Loucy (cell line): ENCODE results near the gene GAST.

ENCODE experiments used
- H2AFZ ChIP-seq: fragments of 200-600 bp; sonication (generic); 2 replicates; pipeline ENCODE4 v1.6.0; 2016; ENCODE audit warnings: antibody characterized with exemption, mild to moderate bottlenecking, low read length, moderate library complexity
- H3F3A ChIP-seq: fragments of 200-600 bp; 2 replicates; pipeline ENCODE4 v1.6.0; 2016; ENCODE audit warnings: antibody characterized with exemption, low read depth, mild to moderate bottlenecking
- H3K27me3 ChIP-seq: fragments of 200-600 bp; sonication (generic); 2 replicates; pipeline ENCODE4 v1.6.1; 2014; ENCODE audit warnings: low read length, mild to moderate bottlenecking; ENCODE audit not compliant: insufficient read depth, poor library complexity, severe bottlenecking
- H3K36me3 ChIP-seq: fragments of 200-600 bp; sonication (generic); 2 replicates; pipeline ENCODE4 v1.6.1; 2016; ENCODE audit warnings: low read length; ENCODE audit not compliant: insufficient read depth
- H3K4me1 ChIP-seq: fragments of 200-600 bp; sonication (generic); 2 replicates; pipeline ENCODE4 v1.5.1; 2014; ENCODE audit warnings: low read length, mild to moderate bottlenecking; ENCODE audit not compliant: insufficient read depth, poor library complexity, severe bottlenecking
- H3K4me2 ChIP-seq: fragments of 200-600 bp; sonication (generic); 2 replicates; pipeline ENCODE4 v1.6.0; 2014; ENCODE audit warnings: antibody characterized with exemption, low read length, low read depth, mild to moderate bottlenecking; ENCODE audit not compliant: poor library complexity, severe bottlenecking
- H3K4me3 ChIP-seq: fragments of 200-600 bp; sonication (generic); 2 replicates; pipeline ENCODE4 v1.5.1; 2014; ENCODE audit warnings: low read length, mild to moderate bottlenecking, mixed read lengths; ENCODE audit not compliant: poor library complexity, severe bottlenecking
- H3K79me2 ChIP-seq: fragments of 200-600 bp; sonication (generic); 2 replicates; pipeline ENCODE4 v1.6.1; 2014; ENCODE audit warnings: low read length; ENCODE audit not compliant: insufficient read depth
- H3K9ac ChIP-seq: fragments of 200-600 bp; sonication (generic); 2 replicates; pipeline ENCODE4 v1.6.0; 2014; ENCODE audit warnings: mild to moderate bottlenecking, low read depth, low read length, moderate library complexity; ENCODE audit not compliant: poor library complexity, severe bottlenecking
- H3K9me2 ChIP-seq: fragments of 200-600 bp; sonication (generic); replicated peaks from 2 replicates; pipeline ENCODE4 v1.6.1; 2016; ENCODE audit warnings: low read depth, low read length, mixed read lengths
- H3K9me3 ChIP-seq: fragments of 200-600 bp; sonication (generic); 2 replicates; pipeline ENCODE4 v1.6.1; 2014; ENCODE audit warnings: mild to moderate bottlenecking, antibody characterized with exemption, low read length, low read depth; ENCODE audit not compliant: insufficient read depth
- H4K20me1 ChIP-seq: fragments of 200-600 bp; sonication (generic); 2 replicates; pipeline ENCODE4 v1.6.0; 2014; ENCODE audit warnings: antibody characterized with exemption, low read length, mild to moderate bottlenecking; ENCODE audit not compliant: insufficient read depth, poor library complexity, severe bottlenecking
- EZH2phosphoT487 ChIP-seq: fragments of 200-600 bp; IDR thresholded peaks from 2 replicates; pipeline ENCODE4 v1.6.1; 2018; ENCODE audit warnings: antibody characterized with exemption, mild to moderate bottlenecking, moderate library complexity, borderline replicate concordance
- TF ChIP-seq, protein P1 (sequence below): fragments of 200-600 bp; sonication (generic); conservative IDR thresholded peaks from 2 replicates; pipeline ENCODE4 v1.5.1; 2014; ENCODE audit warnings: mild to moderate bottlenecking, antibody characterized with exemption, low read length

The GAST gene

DNA sequence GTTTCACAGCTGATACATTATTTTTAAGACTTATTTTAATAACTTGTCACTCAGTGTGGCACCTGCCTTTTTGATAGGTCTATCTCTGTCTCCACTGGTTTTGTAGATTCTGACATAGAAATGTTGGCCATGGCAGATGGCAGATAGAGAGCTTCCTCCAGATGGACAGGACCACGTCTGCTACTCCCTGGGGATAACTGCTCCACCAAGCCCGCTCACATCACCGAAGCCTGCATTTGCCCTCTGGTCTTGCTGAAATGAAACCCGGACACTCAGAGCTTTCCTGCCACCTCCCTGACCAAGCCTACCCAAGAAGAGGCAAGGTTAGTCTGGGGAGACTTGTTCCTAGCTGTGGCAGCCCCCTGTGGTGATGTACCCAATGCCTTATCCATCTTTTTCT lies 38.7 kb downstream of the GAST start:
- H3K9me3 ChIP-seq, result no peaks in the 10 kb centered on the region
- no peak overlapping the region for H3K9ac ChIP-seq
- H2AFZ ChIP-seq, result no peak overlapping the region
- H3K27me3 ChIP-seq, result no peaks in the 10 kb centered on the region
- H3K4me2 ChIP-seq, result no peak overlapping the region
- no peak overlapping the region for H3K4me3 ChIP-seq
- H3K9me2 ChIP-seq, result no peaks in the 10 kb centered on the region
- H3K36me3 ChIP-seq, result peaks cover 22% of the 10 kb centered on the region; the same call in 1 of the 2 replicates
- H3K79me2 ChIP-seq, result no peaks in the 10 kb centered on the region
- no peak for TF ChIP-seq EZH2phosphoT487
- TF ChIP-seq, protein P1, sequence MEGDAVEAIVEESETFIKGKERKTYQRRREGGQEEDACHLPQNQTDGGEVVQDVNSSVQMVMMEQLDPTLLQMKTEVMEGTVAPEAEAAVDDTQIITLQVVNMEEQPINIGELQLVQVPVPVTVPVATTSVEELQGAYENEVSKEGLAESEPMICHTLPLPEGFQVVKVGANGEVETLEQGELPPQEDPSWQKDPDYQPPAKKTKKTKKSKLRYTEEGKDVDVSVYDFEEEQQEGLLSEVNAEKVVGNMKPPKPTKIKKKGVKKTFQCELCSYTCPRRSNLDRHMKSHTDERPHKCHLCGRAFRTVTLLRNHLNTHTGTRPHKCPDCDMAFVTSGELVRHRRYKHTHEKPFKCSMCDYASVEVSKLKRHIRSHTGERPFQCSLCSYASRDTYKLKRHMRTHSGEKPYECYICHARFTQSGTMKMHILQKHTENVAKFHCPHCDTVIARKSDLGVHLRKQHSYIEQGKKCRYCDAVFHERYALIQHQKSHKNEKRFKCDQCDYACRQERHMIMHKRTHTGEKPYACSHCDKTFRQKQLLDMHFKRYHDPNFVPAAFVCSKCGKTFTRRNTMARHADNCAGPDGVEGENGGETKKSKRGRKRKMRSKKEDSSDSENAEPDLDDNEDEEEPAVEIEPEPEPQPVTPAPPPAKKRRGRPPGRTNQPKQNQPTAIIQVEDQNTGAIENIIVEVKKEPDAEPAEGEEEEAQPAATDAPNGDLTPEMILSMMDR, result no peak
- H3F3A ChIP-seq, result no peaks in the 10 kb centered on the region
- H4K20me1 ChIP-seq, result no peaks in the 10 kb centered on the region
- H3K4me1 ChIP-seq, result no peaks in the 10 kb centered on the region

DNA sequence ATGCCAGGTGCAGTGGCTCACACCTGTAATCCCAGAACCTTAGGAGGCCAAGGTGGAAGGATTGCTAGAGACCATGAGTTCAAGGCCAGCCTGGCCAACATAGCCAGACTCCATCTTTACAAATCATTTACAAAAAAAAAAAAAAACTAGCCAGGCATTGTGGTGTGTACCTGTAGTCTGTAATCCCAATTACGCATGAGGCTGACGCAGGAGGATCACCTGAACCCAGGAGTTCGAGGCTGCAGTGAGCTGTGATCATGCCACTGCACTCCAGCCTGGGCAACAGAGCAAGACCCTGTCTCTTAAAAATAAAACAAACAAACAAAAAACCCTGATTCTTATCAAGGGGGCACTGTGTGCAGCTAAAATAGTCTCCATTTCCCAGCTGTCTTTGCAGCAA lies 39.2 kb downstream of the GAST start:
- Histone ChIP-seq H3K9ac (no peak overlapping the region), H3K4me2 (no peak overlapping the region), H3F3A (no peaks in the 10 kb centered on the region), H3K4me1 (no peaks in the 10 kb centered on the region), H3K79me2 (no peaks in the 10 kb centered on the region), H3K9me3 (no peaks in the 10 kb centered on the region), H3K36me3 (peaks cover 25% of the 10 kb centered on the region; the same call in 1 of the 2 replicates), H3K9me2 (no peaks in the 10 kb centered on the region), H4K20me1 (no peaks in the 10 kb centered on the region), H2AFZ (no peak overlapping the region), H3K4me3 (no peak overlapping the region), H3K27me3 (no peaks in the 10 kb centered on the region)
- no peak for TF ChIP-seq EZH2phosphoT487
- TF ChIP-seq, protein P1, result no peak

DNA sequence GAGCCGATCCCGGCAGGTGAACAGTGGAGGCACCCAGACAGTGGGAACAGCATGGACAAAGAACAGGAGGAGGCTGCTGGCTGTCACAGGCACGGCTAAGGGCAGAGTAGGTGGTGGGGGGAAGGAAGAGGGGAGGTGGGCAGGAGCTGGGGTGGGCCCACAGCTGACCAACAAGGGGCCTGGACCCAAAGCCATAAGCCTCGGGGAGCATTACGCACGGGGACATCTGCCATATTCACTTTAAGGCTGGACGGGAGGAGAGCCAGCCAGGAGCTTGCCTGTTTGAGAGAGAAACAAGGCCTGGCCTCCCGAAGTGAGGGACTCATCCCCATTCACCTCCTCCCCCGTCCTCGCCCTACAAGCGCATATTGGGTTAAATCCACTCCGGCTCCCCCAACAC lies 41.9 kb downstream of the GAST start:
- Histone ChIP-seq H3K27me3 (no peaks in the 10 kb centered on the region), H3K79me2 (no peaks in the 10 kb centered on the region), H3K9ac (no peak overlapping the region), H3K4me1 (no peaks in the 10 kb centered on the region), H2AFZ (no peak overlapping the region), H3K9me2 (no peaks in the 10 kb centered on the region), H3K4me3 (no peak overlapping the region), H3F3A (no peaks in the 10 kb centered on the region), H3K9me3 (no peaks in the 10 kb centered on the region), H4K20me1 (no peaks in the 10 kb centered on the region), H3K4me2 (no peak overlapping the region), H3K36me3 (peaks cover 46% of the 10 kb centered on the region; the same call in 1 of the 2 replicates)
- TF ChIP-seq, protein P1, result no peak
- TF ChIP-seq EZH2phosphoT487, result no peak
